ENCODE measurements around the gene ARPC1A.
"Not testable (repeated sequence)": the region's sequence is repeated elsewhere in the genome, so short reads cannot be mapped to it uniquely, and the experiment has no call there.

The ARPC1A gene
- 1.9 to 5.2 (median 4.4) reads per million in 4 donors for total RNA-seq

DNA sequence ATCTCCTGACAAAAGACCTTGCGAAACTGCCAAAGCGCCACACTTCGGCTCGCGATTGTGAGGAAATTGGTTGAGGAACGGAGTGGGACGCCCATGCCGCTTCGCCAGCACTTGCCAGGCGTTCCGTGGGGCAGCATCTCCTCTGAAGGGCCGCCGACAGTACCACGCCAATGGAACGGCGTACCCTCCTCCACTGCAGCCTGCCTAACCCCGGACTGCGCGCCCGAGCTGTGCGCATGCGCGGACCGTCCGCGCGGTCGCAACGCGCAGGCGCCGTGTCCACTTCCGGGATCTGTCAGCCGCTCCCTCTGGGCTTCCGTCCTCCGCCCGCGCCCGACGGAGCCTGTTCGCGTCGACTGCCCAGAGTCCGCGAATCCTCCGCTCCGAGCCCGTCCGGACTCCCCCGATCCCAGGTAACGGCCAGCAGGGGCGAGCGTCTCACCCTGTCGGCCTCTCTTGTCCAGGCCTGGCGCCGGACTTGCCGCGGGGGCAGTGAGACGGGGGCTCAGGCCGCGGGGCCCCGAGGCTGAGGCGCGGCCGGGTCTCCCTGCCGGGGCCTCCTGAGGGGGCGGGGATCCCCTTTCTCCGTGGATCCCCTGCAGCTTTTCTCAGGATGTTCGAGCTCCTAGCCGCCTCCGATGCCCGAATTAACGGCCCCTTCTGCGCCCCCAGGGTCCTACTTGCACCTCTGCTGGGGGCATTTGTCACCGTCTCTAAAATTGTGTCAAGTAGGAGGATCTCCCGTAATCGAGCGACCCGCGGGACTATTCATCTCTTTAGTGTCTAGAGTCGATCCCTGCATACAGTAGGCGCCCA lies at the start of gene ARPC1A:
Gene ARPC1A (plus strand): TSS at position 307 of the 816 bp plus-strand sequence. CDS start 7,456 bp downstream, outside the sequence.
- DNase-seq: peak; percentile 82 to 95 (median 87)

GRCh38 chr7:99278180-99278579 lies 47.5 kb upstream of the ARPC1A start:
- DNase-seq: no peak

DNA sequence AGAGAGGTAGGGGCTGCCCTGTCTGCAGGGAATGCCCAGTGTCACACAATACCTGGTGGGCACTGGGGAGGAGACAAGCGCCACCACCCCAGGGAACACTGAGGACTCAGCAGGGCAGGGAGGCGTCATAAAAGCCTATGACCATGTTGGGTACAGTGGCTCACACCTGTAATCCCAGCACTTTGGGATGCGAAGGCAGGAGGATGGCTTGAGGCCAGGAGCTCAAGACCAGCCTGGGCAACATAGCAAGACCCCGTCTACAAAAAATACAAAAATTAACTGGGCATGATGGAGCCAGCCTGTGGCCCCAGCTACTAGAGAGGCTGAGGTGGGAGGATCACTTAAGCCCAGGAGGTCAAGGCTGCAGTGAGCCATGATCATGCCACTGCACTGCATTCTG lies 41.5 kb upstream of the ARPC1A start:
- not testable (repeated sequence) for DNase-seq

- DNase-seq: no peak
Observed at GRCh38 chr7:99287779-99288534, 37.7 kb upstream of the ARPC1A start.

DNA sequence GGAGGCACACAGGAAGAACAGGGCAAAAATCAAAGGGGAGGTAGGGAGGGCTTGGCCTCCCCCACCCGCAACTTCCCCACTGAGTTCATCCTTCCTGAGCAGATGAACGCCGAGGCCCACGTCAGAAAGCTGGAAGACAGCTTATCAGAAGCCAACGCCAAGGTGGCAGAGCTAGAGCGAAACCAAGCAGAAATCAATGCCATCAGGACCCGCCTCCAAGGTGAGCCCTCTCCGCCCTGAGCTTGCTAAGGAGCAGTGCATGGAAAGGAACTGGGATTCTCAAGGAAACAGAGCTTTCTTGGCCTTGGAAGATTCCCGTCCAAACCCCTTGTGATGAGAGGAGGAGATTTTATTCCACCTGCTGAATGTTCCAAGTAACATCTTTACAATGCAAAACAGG lies 36.5 kb upstream of the ARPC1A start:
- no peak for DNase-seq

DNA sequence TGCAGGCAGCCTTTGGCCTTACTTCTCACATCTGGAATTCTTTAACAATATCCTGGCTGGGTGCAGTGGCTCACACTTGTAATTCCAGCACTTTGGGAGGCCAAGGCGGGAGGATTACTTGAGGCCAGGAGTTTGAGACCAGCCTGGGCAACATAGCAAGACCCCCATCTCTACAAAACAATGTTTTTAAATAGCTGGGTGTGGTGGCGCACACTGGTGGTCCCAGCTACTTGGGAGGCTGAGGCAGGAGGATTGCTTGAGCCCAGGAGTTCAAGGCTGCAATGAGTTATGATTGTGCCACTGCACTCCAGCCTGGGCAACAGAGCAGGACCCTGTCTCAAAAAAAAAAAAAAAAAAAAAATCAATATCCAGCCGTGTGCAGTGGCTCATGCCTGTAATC lies 35.5 kb upstream of the ARPC1A start:
- not testable (repeated sequence) for DNase-seq

DNA sequence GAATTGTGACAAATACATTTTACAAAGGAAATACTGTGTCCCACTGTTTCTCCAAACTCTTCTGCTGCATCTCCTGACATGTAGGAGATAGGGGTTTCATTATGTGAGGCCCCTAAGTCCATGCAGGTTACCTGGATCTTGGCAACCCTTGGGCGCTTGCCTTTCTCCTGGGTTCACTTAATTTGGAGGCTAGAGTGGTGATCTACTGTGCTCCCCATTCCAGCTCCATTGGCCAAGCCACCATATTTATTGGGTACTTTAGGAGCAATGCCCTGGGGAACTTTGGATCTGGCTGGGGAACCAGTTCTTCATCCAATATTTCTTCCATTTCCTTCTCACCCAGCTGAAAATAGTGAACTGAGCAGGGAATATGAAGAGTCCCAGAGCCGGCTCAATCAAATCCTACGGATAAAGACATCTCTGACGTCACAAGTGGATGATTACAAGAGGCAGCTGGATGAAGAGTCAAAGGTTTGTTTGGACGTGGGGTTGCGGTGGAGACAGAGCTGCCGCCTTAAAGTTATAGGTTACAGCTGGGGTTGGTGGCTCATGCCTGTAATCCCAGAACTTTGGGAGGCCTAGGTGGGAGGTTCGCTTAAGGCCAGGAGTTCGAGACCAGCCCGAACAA lies 34.6 kb upstream of the ARPC1A start:
- DNase-seq: no peak

- no peak for DNase-seq
Observed at GRCh38 chr7:99292127-99292526, 33.6 kb upstream of the ARPC1A start.

DNA sequence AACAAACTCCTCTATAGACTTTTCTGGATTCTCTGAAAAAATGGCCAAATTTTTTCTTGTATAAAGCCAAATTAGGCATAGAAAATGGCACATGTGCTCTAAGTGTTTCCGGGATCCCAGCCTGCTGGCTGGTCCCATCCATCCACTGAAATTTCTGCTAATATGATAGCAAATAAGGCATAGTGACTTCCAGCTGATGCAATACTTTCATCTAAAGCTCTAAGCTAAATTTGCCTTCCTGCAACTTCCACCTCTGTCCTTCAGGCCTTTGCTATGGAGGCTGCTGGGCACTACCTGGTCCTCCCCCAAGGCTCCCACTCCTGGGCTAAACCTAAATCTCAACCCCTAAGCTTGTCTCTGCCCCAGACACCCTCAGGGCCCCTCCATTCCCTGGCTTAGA lies 32.5 kb upstream of the ARPC1A start:
- DNase-seq: no peak

DNA sequence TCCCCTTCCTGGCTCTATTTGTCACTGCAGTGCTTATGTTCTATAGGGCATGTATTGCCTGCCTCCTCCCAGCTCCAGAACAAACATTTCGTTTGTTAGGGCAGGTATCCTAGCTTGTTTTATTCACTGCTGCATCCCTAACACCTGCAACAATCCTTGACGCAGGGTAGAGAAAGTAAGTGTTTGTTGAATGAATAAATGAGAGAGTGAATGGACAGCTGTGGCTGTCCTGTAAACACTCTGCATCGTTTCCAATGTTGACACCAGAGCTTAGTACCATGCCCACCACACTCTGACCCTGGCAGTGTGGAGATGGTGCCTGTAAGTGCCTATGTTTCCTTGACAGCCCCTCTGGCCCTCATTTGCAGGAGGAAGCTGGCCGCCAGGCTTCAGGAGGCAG lies 32.0 kb upstream of the ARPC1A start:
- no peak for DNase-seq

- no peak for DNase-seq
Observed at GRCh38 chr7:99296471-99296870, 29.2 kb upstream of the ARPC1A start.

DNA sequence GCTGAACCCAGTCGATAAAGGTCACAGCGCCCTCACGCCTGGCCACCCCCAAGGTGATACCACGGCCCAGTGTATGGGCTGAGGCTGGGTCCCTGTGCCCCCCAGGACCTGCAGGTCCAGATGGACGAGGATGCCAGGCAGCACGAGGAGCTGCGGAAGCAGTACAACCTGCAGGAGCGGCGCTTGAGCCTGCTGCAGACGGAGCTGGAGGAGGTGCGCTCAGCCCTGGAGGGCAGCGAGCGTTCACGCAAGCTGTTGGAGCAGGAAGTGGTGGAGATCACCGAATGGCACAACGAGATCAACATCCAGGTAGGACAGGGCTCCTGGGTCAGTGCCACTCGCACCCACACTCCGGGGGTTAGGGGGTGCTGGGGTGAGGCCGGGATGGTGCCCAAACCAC lies 24.2 kb upstream of the ARPC1A start:
- no peak for DNase-seq

- DNase-seq: no peak
Observed at GRCh38 chr7:99305473-99306260, 20.0 kb upstream of the ARPC1A start.

DNA sequence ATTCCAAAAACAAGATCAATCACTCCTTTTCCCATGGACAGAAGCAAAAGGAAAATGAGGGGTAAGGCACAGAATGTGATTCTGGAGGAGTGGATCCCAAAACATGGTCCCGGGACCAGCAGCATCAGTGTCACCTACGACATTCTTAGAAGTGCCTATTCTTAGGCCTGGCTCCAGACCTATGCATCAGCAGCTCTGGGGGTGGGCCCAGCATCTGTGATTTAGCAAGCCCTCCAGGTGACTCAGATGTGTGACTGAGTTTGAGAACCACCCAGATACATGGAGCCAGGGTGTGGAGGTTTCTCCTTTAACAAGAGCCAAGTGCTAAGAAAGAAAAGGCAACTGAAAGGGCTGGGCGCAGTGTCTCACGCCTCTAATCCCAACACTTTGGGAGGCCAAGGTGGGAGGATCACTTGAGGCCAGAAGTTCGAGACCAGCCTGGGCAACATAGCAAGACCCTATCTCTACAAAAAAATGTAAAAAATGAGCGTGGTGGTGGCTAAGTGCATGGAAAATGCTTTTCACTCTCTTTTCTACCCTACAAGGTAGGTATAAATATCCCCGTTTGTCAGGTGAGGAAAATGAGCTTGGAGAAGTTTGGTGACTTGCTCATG lies 17.1 kb upstream of the ARPC1A start:
- DNase-seq: no peak

DNA sequence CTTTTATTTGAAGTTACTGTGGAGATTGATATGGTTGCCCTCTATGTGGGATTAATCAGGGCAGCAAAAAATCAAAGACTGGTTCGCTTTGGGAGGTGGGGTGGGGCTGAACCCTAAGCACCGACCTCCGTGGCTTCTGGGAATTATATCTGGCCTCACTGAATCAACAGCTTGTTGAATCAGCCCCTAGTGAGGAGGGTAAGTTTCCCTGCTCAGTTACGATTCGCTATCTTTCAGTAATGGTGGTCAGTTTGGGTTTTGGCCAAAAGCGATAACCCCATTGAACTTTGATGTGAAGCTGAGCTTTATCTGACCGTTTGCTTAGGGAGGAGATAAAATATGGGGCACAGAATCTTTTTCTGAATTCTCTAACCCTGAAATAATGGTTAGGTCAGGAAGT lies 16.6 kb upstream of the ARPC1A start:
- DNase-seq: no peak

- no peak for DNase-seq
Observed at GRCh38 chr7:99310004-99310403, 15.7 kb upstream of the ARPC1A start.

GRCh38 chr7:99311702-99312101 lies 14.0 kb upstream of the ARPC1A start:
- no peak for DNase-seq

- peak; percentile 31 to 69 (median 57) for DNase-seq
Observed at GRCh38 chr7:99312316-99313203, 13.1 kb upstream of the ARPC1A start.

DNA sequence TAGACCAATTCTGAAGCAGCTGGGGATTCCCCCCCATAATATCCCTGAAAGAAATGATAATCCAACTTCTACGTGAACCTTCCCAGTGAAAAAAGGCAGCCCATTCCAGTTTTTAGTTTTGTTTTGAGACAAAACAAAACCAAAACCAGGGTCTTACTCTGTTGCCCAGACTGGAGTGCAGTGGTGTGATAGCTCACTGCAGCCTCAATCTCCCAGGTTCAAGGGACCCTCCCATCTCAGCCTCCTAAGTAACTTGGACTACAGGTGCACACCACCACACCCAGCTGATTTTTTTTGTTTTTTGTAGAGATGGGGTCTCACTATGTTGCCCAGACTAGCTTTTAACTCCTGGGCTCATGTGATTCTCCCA lies 12.5 kb upstream of the ARPC1A start:
- DNase-seq: no peak

DNA sequence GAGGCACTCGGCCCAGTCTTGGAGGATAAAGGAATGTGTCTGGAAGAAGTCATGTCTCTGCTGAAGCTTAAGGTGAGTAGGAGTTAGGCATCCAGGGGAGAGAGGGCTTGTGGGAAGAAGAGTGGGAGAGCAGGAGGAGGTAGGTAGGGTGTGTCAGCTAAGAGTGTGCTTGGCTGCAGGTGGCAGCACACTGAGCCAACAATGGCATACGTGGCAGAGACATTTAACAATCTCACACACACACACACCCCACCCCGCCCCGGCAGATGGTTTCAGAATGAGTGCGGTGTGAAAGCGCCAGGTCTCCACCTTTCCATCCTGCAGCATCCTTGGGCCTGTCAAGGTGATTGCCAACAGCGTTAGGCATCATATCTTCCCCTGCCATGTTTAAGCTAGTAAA lies 11.2 kb upstream of the ARPC1A start:
- peak in 1 of 5 donors; percentile 76 for DNase-seq

GRCh38 chr7:99320371-99320770 lies 5.3 kb upstream of the ARPC1A start:
- DNase-seq: no peak
